ENCODE results near the gene WASF3.
A peak's percentile ranks its signal among the peaks of the same experiment; 100 is the strongest.
"Not testable (repeated sequence)": the region's sequence is repeated elsewhere in the genome, so short reads cannot be mapped to it uniquely, and the experiment has no call there.

WASF3 gene

DNA sequence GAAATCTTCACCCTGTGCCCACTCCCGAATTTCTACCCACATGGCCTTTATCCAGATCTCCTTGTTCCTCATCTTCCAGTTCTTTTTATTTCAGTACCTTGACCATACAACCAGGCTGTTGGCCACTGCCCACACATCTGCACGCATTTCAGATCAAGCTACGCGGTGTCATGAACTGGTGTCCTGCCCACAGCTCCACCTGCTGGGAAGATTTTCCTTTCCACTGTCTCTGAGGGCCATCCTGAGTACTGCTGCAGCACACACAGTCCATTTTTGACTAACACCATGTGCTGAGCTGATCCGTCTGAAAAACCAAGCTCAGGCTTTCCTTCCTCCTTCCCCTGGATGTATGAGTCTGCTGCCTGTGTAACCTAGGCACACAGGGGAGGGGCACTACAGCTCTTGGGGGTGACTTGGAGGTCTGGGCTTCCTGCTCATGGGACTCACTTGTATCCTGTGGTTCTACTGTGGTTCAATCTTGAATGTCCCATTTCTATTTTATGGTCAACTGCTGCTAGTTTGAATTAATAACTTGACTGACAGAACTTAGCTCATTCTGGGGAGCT is 71.9 kb downstream of the WASF3 start:
- DNase-seq (ENCODE audit: low spot score): peak; percentile 6

DNA sequence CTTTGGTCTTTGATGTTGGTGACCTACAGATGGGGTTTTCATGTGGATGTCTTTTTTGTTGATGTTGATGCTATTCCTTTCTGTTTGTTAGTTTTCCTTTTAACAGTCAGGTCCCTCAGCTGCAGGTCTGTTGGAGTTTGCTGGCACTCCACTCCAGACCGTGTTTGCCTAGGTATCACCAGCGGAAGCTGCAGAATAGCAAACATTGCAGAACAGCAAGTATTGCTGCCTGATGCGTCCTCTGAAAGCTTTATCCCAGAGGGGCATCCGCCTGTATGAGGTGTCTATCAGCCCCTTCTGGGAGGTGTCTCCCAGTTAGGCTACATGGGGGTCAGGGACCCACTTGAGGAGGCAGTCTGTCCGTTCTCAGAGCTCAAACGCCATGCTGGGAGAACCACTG is 78.2 kb downstream of the WASF3 start:
- not testable (repeated sequence) for DNase-seq (ENCODE audit: low spot score)

DNA sequence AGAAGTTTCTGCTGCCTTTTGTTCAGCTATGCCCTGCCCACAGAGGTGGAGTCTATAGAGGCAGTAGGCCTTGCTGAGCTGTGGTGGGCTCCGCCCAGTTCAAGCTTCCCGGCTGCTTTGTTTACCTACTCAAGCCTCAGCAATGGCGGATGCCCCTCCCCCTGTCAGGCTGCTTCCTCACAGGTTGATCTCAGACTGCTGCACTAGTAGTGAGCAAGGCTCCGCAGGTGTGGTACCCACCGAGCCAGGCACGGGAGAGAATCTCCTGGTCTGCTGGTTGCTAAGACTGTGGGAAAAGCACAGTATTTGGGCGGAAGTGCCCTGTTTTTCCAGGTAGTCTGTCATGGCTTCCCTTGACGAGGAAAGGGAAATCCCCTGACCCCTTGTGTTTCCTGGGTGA is 78.6 kb downstream of the WASF3 start:
- DNase-seq (ENCODE audit: low spot score): not testable (repeated sequence)

DNA sequence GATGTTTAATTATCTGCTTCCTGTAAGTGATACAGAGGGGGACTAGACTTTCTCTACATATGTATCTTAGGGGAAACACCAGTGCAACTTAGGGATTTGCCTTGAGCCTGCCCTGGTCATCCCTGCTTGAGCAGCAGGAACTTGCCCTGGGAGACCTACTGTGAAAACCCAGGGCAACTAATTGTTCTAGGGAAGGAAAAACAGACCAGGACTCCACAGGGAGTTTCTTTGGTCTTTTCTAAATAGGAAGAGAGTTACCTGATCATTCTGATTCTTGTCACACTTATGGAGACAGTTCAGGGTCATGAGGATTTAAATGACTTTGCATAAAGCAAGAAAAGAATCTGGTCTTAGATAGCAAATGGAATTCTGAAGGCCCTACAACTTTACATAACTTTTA is 89.1 kb downstream of the WASF3 start:
- DNase-seq (ENCODE audit: low spot score): no peak

DNA sequence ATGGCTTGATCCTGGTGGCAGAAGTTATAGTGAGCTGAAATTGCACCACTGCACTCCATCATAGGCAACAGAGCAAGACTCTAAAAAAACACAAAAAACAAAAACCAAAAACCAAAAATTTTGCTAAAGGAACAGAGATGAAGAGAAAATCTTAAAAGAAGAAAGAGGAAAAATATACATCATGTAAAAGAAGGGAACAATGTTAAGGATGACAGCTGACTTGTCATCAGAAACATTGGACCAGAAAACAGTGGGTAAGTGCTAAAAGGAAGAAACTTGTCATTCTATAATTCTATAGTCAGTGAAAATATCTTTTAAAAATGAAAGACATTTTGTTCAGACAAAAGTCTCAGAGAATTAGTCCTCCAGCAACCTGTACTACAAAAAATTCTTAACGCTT is 93.8 kb downstream of the WASF3 start:
- DNase-seq (ENCODE audit: low spot score): no peak

DNA sequence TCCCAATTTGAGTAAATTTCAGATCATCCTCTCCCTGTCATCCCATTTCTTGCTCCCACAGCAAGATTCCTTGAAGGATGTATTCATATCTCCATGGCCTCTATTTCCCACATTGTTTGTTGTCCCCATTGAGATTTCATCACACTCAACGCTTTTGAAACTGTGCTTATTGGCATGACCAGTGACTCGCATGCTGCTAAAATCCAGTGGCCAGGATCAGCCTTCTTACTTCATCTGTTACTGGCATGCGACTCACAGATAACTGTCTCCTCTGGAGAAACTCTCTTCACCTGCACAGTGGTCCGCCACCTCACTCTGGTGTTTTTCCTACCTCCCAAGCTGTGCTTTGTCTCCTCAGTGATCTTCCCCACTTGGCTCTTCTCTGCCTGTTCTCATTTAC is 95.8 kb downstream of the WASF3 start:
- DNase-seq (ENCODE audit: low spot score): peak; percentile 68

DNA sequence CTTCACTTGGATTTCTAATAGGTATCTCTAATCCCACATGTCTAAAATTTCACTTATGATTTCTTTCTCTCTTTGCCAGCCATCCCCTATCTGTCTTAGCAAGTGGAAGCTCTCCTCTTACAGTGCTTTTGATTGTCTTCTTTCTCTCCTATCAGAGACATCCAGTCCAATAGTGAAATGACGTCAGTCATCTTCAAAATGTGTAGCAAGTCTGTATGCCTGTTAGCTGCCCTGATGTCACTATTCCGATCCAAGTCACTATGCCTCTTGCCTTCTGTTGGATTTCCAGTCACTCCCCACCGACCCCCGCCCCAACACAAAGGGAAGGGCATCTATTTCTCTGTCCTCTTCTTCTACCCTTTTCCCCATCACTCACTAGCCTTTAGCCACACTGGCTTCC is 96.4 kb downstream of the WASF3 start:
- no peak for DNase-seq (ENCODE audit: low spot score)

DNA sequence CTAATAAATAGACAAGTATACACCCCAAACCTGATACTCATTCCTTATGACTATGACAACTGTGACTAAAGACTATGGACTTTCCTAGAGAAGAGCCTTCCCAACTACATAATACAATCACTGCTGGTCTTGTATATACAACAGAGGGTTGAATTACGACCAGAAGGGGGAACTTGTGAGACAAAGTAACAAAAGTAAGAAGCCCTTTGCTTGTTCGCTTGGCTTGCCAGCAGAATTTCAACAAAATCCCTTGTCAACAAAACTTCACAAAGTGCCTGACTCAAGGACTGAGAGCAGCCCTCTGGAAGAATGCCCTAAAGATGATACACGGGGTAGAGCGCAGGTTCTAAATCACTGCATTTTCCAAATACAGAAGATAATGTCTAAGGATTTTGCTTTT is 99.4 kb downstream of the WASF3 start:
- peak; percentile 44 for DNase-seq (ENCODE audit: low spot score)

DNA sequence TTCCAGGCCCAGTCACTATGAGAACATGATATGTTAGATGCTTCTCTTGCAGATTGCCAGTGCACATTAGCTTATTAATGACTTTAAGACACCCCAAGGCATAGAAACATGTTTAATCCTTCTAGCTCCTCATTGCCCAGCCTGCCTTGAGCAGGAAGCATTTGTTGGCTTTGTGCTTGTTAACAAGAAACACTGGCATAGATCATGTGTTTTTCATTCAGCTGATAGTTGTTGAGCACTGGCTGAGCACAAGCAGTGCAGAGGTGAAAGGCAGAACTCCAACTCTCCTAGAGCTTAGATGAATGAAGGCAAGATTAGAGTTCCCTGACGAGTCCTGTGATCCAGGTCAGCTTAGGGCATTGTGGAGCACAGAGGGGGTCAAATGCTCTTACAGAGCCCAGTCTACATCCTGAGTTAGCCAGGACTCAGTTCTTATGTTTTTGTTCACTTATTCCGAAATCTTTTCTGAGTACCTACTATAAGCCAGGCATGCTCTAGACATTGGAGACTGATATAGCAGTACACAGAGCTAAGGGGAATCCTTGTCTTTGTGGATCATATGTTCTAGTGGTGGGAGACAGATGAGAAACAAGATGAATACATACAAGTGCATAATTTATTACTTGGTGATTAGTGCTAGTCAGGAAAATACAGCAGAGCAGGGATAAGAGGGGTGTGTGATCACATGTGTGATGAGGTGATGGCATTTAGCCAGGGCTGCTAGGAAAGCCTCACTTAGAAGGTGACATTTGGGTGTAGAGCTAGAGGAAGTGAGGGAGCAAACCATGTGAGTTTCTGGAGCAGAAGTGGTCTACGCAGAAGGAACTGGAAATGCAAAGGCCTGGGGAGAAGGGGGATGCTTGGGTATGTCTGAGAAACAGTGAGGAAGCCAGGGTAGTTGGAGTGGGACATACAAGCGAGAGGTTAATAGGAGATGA is 101.2 kb downstream of the WASF3 start:
- DNase-seq (ENCODE audit: low spot score): no peak

DNA sequence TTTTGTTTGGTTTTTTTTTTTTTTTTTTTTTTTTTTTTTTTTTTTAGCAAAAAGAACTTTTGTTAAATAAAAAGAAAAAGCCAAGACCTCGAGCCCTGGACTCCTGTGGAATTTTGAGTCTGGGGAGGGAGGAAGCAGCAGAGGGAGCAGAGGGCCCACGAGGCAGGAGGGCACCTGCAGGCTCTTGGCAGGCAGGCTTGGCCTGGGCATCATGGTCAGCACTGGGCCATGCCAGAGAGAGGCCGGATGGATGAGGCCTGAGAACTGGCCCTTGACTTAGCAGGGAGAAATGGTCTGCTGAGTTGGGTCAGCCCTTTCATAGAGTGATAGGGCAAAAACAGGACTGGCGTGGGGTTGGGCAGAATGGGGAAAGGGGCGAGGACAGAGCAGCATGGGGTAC is 102.7 kb downstream of the WASF3 start:
- no peak for DNase-seq (ENCODE audit: low spot score)

DNA sequence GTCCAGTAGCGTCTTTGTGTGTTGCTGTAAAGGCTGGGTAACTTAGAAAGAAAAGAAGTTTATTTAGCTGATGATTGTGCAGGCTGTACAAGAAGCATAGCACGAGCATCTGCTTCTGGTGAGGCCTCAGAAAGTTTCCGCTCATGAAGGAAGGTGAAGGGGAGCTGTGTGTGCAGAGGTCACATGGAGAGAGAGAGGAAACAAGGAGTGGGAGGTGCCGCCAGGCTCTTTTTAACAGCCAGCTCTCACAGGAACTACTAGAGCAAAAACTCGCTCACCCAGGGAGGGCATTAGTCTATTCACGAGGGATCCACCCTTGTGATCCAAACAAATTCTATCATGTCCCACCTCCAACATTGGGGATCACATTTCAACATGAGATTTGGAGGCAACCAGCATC is 103.3 kb downstream of the WASF3 start:
- DNase-seq (ENCODE audit: low spot score): no peak

DNA sequence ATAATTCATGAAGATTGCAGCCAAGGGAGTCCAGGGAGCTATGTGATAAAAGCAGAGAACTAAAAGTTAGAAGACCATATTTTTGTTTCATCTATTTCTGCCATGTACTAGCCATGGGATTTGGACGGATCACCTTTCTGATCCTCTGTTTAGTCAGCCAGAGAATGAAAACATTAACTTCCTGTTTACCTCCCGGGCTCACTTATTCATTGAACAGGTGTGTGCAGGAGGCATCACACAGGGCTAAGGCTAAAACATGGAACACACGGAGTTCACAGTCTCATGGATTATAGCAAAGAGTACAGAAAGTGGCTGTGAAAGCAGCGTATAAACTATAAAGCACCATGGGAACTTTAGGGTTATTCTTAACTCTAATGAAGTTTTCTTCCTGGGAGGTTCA is 106.3 kb downstream of the WASF3 start:
- no peak for DNase-seq (ENCODE audit: low spot score)

DNA sequence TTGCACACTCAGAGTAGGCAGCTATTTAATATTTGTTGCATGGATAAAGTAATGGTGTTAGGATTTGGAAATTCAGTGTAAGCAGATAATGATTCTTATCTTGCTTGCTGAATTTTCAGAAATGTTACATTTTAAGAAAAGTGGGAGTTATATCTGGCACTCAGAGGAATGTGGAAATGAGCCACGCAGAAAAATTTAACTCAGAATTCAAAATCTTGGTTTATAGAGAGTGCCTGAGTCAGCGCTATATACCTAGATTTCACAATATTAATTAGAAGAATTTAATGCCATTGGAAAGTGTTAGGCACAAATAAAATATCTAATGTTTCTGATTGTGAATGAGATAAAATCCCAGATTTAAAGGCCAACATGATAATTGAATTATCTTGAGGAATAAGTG is 106.8 kb downstream of the WASF3 start:
- DNase-seq (ENCODE audit: low spot score): no peak

DNA sequence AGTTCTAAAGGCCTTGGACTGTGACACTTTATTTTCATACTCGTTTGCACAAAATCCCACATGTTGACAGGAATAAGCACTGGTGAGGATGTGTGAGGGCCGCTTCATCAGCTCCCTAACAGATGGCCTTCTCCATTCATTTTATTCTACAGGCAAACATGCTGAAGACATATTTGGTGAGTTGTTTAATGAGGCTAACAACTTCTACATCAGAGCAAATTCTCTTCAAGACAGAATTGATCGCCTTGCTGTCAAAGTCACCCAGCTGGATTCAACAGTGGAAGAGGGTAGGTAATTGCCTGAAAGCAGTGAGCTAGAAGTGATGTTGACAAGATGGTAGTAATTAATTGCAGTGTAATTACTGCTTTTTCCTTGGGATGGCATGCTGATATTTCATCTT is 107.4 kb downstream of the WASF3 start:
- DNase-seq (ENCODE audit: low spot score): no peak

DNA sequence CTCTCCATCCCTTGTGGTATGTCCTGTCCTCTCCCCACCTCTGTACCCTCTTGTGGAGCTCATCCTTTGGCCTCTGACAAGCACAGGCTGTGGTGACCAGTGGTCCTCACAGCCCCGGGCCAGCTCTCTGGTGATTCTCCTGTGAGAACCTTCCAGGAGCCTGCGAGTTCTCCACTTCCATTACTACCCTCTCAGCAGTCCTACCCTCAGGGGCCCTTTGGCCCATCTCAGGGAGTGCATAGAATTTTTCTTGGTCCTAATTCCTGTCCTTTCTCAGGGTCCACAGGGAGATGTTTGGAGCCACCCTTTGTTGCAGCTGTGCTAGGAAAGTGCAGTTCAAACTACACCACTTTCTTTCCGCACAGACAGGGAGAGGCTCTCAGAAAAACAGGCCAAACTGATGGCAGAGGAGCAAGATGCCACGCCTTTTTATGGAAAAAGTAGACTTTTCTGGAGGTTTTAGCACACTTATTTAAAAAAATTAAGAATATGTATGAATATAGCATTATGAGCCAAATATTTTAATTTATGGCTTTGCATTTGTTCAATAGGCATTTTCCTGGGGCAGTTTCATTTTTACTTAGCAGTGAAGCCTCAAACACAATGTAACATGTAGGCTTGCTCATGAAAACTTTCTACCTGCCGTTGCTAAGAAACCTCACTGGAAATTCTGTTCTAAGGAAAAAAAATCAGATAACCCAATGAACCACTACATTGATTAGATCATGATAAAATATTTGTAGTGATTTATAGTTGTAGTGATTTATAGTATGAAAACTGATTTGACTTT is 111.1 kb downstream of the WASF3 start:
- DNase-seq (ENCODE audit: low spot score): no peak

DNA sequence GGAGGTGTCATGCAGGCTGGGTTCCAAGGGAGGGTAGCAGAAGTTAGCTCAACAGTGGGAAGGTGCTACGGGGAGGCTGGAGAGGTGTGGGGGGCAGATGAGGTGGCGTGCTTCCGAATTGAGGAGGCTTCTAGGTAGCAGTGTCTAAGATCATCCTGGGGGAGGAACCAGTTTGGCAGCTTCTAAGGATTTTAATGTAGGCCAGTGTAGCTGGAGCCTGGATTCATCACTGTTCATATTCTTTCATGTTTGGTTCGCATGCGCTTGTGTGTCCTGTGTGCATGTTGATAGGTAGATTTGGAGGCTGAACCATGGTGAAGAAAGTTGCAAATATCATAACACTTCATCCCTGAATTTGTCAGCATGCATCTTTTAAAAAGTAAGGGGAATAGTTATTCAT is 116.4 kb downstream of the WASF3 start:
- no peak for DNase-seq (ENCODE audit: low spot score)

DNA sequence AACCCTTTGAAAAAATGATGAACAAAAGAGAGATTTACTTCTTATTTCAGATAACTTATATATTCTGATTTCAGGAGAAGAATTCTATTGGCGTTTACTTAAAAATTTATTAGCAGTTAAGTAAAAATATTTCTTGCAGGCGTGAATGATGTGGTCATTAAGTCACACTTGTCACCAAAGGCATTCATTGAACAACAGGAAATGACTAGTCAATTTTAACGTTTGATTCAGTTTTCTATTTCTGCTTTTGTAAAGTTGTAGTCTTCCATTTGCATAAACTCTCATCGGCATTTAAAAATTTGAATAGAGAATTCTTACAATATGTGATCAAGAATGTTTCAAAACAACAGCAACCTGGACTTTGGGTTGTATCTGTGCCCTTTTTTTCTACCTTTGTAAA is 119.7 kb downstream of the WASF3 start:
- no peak for DNase-seq (ENCODE audit: low spot score)

DNA sequence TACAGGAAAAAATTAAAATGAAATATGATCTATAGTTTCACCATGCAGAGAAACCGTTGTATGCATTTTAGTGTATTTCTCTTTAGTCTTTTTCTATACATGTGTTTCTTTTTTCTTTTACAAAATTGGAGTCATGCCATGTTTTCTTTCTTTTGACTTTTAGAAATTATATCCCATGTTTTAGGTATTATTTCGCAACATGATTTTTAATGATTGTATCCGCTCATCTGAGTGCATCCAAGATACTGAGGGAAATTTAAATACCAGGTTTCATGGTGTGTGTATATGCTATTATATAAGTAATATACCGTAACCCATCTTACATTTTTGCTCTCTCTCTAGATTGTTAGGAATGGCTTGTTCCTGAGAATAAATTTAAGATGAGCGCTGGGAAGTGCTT is 120.8 kb downstream of the WASF3 start:
- DNase-seq (ENCODE audit: low spot score): no peak

DNA sequence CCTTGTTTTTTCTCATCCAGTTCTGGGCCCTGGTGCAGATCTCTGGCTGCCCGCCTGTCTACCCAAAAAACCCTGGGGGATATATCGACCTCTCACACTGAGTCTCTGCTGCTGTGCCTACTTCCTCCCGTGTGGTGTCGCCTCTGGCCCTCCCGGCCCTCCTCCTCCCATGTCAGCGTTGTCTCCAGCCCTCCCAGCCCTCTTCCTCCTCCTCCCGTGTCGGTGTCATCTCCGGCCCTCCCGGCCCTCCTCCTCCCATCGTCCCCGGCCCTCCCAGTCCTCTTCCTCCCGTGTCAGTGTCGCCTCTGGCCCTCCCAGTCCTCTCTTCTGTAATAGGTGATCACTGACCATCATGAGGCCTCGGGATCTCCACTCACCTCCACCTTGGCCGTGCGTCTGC is 121.3 kb downstream of the WASF3 start:
- DNase-seq (ENCODE audit: low spot score): no peak

DNA sequence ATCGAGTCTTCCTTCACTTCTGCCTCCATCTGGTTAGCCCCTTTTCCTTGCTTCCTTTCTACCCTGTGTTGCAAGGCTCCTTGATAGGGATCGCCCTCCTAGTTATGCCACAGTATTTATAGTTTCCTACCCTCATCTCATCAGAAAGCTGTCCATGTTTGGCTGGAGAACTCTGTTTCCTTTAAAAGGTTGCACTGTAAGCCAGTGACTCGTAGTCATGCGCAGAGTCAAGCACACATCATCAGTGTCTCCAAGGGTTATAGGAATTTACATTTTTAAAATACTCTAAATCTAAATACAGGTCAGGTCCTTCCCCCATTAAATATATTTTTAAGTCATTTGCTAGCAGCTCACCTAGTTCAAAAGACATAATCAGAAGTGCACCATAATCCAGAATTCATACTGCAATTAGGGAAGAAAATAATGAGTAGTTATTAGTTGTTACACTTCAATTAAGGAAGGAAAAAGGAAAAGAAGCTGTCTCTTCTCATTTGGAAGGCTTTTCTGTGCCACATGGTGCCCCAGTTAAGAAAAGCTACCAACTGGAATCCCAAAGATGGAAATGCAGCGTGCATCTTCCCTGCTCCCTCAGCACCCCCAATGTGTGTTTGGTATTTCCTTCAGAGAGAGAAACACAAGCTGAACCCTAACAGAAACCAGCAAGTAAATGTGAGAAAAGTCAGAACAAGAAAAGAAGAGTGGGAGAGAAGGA is 122.1 kb downstream of the WASF3 start:
- peak; percentile 54 for DNase-seq (ENCODE audit: low spot score)

DNA sequence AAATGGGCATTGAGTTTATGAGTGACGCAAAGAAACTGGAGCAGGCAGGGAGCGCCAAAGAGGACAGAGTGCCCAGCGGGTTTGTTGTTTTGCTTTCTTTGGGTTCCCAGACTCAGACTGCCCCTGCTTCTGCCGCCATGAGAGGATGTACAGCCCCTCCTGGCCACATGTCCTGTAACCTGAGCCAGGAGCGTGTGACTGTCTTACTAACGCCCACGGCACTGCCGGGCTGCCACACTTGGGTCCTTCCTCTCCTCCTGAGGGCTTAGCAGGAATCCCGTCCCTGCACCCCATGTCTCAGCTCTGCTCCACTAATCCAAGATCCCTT is 122.6 kb downstream of the WASF3 start:
- no peak for DNase-seq (ENCODE audit: low spot score)

DNA sequence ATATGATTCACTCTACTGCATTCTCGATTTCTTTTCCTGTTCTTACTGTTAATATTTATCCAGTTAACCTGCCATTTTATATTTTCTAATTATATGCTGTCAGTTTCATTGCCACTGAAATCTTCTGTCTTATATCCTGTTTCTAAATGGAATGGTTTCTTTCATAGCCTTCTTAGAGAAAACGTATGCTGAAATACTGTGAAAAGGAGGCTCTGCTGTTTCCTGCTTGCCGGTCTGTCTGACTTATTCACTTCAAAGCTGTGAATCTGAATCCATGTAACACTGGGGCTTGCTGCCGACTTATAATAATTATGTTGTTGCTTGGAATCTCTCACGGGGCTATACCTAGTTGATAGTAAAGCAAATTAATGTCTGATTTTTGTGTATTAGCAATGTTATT is 123.1 kb downstream of the WASF3 start:
- no peak for DNase-seq (ENCODE audit: low spot score)

DNA sequence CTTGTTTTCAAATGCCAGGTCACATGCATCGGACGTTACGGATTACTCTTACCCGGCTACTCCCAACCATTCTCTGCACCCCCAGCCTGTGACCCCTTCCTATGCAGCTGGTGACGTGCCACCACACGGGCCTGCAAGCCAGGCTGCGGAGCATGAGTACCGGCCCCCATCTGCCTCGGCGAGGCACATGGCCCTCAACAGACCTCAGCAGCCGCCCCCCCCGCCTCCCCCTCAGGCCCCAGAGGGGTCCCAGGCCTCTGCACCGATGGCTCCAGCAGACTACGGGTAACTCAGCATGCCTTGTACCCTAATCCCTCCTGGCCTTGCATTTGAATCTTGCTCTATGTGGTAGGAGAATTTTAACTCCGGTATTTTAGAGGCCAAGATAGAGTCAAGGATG is 123.6 kb downstream of the WASF3 start:
- no peak for DNase-seq (ENCODE audit: low spot score)

All from AG08395 (cell line).